Stimulated activated naive CD8-positive, alpha-beta T cell treated with anti-CD3 and anti-CD28 coated beads, Interleukin-15, Interleukin-2, amounts not matched to agents 100 ng/mL and 50 ng/mL, for 24 hours (primary cell): ENCODE data around the gene COL18A1.

ENCODE experiments used
- H3K27ac Mint-ChIP-seq: one replicate; pipeline ENCODE4 v1.8.0; 2021; ENCODE audit warnings: mild to moderate bottlenecking, mixed read lengths
- H3K27me3 Mint-ChIP-seq: one replicate; pipeline ENCODE4 v1.8.0; 2021; ENCODE audit warnings: mixed read lengths
- H3K36me3 Mint-ChIP-seq: one replicate; pipeline ENCODE4 v1.8.0; 2021; ENCODE audit warnings: low read depth, mixed read lengths
- H3K4me1 Mint-ChIP-seq: one replicate; pipeline ENCODE4 v1.8.0; 2021; ENCODE audit warnings: low read depth, mixed read lengths
- H3K4me3 Mint-ChIP-seq: one replicate; pipeline ENCODE4 v1.8.0; 2021; ENCODE audit warnings: mild to moderate bottlenecking, mixed read lengths
- H3K9me3 Mint-ChIP-seq: one replicate; pipeline ENCODE4 v1.8.0; 2021; ENCODE audit warnings: mixed read lengths

COL18A1 gene

GRCh38 chr21:45486443-45487160 lies 81.6 kb downstream of the COL18A1 start:
- no peaks in the 10 kb centered on the region for H3K27me3 Mint-ChIP-seq
- H3K4me3 Mint-ChIP-seq: no peak overlapping the region
- peaks cover 5% of the 10 kb centered on the region for H3K9me3 Mint-ChIP-seq
- H3K27ac Mint-ChIP-seq: no peak overlapping the region
- no peaks in the 10 kb centered on the region for H3K36me3 Mint-ChIP-seq
- peaks cover 14% of the 10 kb centered on the region for H3K4me1 Mint-ChIP-seq

- no peaks in the 10 kb centered on the region for H3K27me3 Mint-ChIP-seq
- no peaks in the 10 kb centered on the region for H3K36me3 Mint-ChIP-seq
- peaks cover 13% of the 10 kb centered on the region for H3K4me1 Mint-ChIP-seq
- H3K9me3 Mint-ChIP-seq: peaks cover 5% of the 10 kb centered on the region
- no peak overlapping the region for H3K27ac Mint-ChIP-seq
- no peak overlapping the region for H3K4me3 Mint-ChIP-seq
Measured at GRCh38 chr21:45487161-45487806, 82.3 kb downstream of the COL18A1 start.

- peaks cover 6% of the 10 kb centered on the region for H3K4me1 Mint-ChIP-seq
Measured at GRCh38 chr21:45487891-45488600, 83.1 kb downstream of the COL18A1 start.

GRCh38 chr21:45488931-45489721 lies 84.2 kb downstream of the COL18A1 start:
- Mint-ChIP-seq H3K4me3 (no peak overlapping the region), H3K27ac (no peak overlapping the region), H3K9me3 (peaks cover 4% of the 10 kb centered on the region), H3K36me3 (no peaks in the 10 kb centered on the region), H3K27me3 (no peaks in the 10 kb centered on the region), H3K4me1 (no peaks in the 10 kb centered on the region)

More at GRCh38 chr21:45487891-45488600, 83.1 kb downstream of the COL18A1 start:
- H3K36me3 Mint-ChIP-seq: no peaks in the 10 kb centered on the region
- H3K4me3 Mint-ChIP-seq: no peak overlapping the region
- H3K27ac Mint-ChIP-seq: no peak overlapping the region
- no peaks in the 10 kb centered on the region for H3K27me3 Mint-ChIP-seq
- peaks cover 5% of the 10 kb centered on the region for H3K9me3 Mint-ChIP-seq

GRCh38 chr21:45489722-45489982 lies 84.7 kb downstream of the COL18A1 start:
- no peak overlapping the region for H3K27ac Mint-ChIP-seq
- no peak overlapping the region for H3K4me3 Mint-ChIP-seq
- H3K4me1 Mint-ChIP-seq: no peaks in the 10 kb centered on the region
- H3K27me3 Mint-ChIP-seq: no peaks in the 10 kb centered on the region
- H3K9me3 Mint-ChIP-seq: no peaks in the 10 kb centered on the region
- no peaks in the 10 kb centered on the region for H3K36me3 Mint-ChIP-seq

GRCh38 chr21:45490049-45490731 lies 85.2 kb downstream of the COL18A1 start:
- Mint-ChIP-seq H3K4me3 (no peak overlapping the region), H3K4me1 (no peaks in the 10 kb centered on the region), H3K9me3 (no peaks in the 10 kb centered on the region), H3K36me3 (no peaks in the 10 kb centered on the region), H3K27me3 (no peaks in the 10 kb centered on the region), H3K27ac (no peak overlapping the region)

GRCh38 chr21:45491056-45491455 lies 86.1 kb downstream of the COL18A1 start:
- Mint-ChIP-seq H3K4me3 (no peak overlapping the region), H3K27ac (no peak overlapping the region), H3K36me3 (no peaks in the 10 kb centered on the region), H3K9me3 (no peaks in the 10 kb centered on the region), H3K27me3 (no peaks in the 10 kb centered on the region), H3K4me1 (no peaks in the 10 kb centered on the region)

- no peak overlapping the region for H3K27ac Mint-ChIP-seq
- no peaks in the 10 kb centered on the region for H3K27me3 Mint-ChIP-seq
- H3K4me1 Mint-ChIP-seq: no peaks in the 10 kb centered on the region
- H3K36me3 Mint-ChIP-seq: no peaks in the 10 kb centered on the region
- no peaks in the 10 kb centered on the region for H3K9me3 Mint-ChIP-seq
- no peak overlapping the region for H3K4me3 Mint-ChIP-seq
Measured at GRCh38 chr21:45491623-45492022, 86.7 kb downstream of the COL18A1 start.

- no peaks in the 10 kb centered on the region for H3K4me1 Mint-ChIP-seq
- H3K9me3 Mint-ChIP-seq: no peaks in the 10 kb centered on the region
- no peak overlapping the region for H3K4me3 Mint-ChIP-seq
- H3K36me3 Mint-ChIP-seq: no peaks in the 10 kb centered on the region
- no peaks in the 10 kb centered on the region for H3K27me3 Mint-ChIP-seq
- H3K27ac Mint-ChIP-seq: no peak overlapping the region
Measured at GRCh38 chr21:45492765-45493164, 87.8 kb downstream of the COL18A1 start.

- no peak overlapping the region for H3K4me3 Mint-ChIP-seq
- no peaks in the 10 kb centered on the region for H3K36me3 Mint-ChIP-seq
- no peaks in the 10 kb centered on the region for H3K4me1 Mint-ChIP-seq
- no peak overlapping the region for H3K27ac Mint-ChIP-seq
- no peaks in the 10 kb centered on the region for H3K9me3 Mint-ChIP-seq
- no peaks in the 10 kb centered on the region for H3K27me3 Mint-ChIP-seq
Measured at GRCh38 chr21:45493401-45494001, 88.5 kb downstream of the COL18A1 start.

- Mint-ChIP-seq H3K36me3 (no peaks in the 10 kb centered on the region), H3K4me1 (no peaks in the 10 kb centered on the region), H3K27me3 (no peaks in the 10 kb centered on the region), H3K27ac (no peak overlapping the region), H3K9me3 (no peaks in the 10 kb centered on the region), H3K4me3 (no peak overlapping the region)
Measured at GRCh38 chr21:45494135-45494850, 89.3 kb downstream of the COL18A1 start.

- no peaks in the 10 kb centered on the region for H3K36me3 Mint-ChIP-seq
- H3K9me3 Mint-ChIP-seq: peaks cover 4% of the 10 kb centered on the region
- no peak overlapping the region for H3K27ac Mint-ChIP-seq
- no peaks in the 10 kb centered on the region for H3K4me1 Mint-ChIP-seq
- H3K27me3 Mint-ChIP-seq: no peaks in the 10 kb centered on the region
- no peak overlapping the region for H3K4me3 Mint-ChIP-seq
Measured at GRCh38 chr21:45494851-45495680, 90.1 kb downstream of the COL18A1 start.
